ENCODE data around the gene ZNF311. TPM values are rescaled to one million over a fixed set of nuclear protein-coding genes. Genes with fewer than 3 reads are reported as not detected.
A peak's percentile ranks its signal among the peaks of the same experiment; 100 is the strongest.

Gene ZNF311
- total and polyA plus RNA-seq, 2 of the 13 experiments (the other 11 are each of a cell fraction or from before 2014, with no cell fraction given): not detected

DNA sequence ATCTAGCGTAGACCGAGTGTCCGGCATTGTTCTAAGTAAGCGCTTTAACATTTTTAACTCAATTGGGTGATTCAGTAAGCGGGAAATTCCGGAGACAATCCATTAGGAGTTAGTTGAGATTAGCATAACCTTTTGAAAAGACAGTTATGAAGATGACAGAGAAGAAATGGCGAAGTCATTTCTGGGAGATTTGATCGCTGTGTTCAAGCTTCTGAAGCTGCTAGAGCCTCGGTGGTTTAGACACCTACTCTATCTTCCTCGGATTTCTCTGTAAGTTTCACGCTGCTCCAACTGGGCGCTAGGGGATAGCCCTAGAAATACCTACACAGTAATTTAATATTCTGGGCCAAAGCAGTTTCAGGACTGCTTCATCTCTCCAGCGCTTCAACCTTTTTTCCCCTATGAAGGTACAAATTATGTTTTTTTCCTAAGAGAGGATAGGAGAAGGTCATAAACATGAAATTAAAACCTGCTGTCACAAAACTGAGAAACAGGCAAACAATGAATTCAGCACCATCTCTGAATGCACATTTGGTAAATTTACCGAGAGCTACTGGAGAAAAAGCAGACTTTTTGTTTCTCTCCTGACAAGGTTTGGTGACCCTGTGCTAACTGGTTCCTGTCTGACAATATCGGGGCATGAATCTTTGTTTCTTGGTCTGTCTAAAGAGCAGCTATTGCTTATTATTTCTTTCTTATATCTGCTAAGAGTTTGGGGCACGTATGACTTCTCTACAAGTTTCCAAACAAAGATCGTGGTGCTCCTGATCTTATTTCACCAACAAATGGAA lies 22.4 kb downstream of the ZNF311 start (continued):
- no peak for TF ChIP-seq ZFP90 (CRISPR knock-in tag; IDR thresholded peaks at IDR 0.05; ENCODE audit: borderline replicate concordance)
- no peak for TF ChIP-seq CAMTA2 (CRISPR knock-in tag; IDR thresholded peaks at IDR 0.05; ENCODE audit: borderline replicate concordance)
- TF ChIP-seq GFI1 (CRISPR knock-in tag; IDR thresholded peaks at IDR 0.05; ENCODE audit: borderline replicate concordance): no peak
- TF ChIP-seq SNAI1 (CRISPR knock-in tag; IDR thresholded peaks at IDR 0.05; ENCODE audit: borderline replicate concordance): 0 out of 2 replicates have a peak, but pooled peaks have one; percentile 66
- no peak for TF ChIP-seq BRD4 (CRISPR knock-in tag; IDR thresholded peaks at IDR 0.05)
- no peak for TF ChIP-seq ZNF468 (CRISPR knock-in tag; IDR thresholded peaks at IDR 0.05)
- no peak for TF ChIP-seq NR3C1 (CRISPR knock-in tag; IDR thresholded peaks at IDR 0.05)
- TF ChIP-seq, protein P1, sequence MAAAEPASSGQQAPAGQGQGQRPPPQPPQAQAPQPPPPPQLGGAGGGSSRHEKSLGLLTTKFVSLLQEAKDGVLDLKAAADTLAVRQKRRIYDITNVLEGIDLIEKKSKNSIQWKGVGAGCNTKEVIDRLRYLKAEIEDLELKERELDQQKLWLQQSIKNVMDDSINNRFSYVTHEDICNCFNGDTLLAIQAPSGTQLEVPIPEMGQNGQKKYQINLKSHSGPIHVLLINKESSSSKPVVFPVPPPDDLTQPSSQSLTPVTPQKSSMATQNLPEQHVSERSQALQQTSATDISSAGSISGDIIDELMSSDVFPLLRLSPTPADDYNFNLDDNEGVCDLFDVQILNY (CRISPR knock-in tag; conservative IDR thresholded peaks at IDR 0.05): no peak
- no peak for TF ChIP-seq ZNF607 (CRISPR knock-in tag; IDR thresholded peaks at IDR 0.05; ENCODE audit: borderline replicate concordance)
- no peak for TF ChIP-seq ZNF333 (CRISPR knock-in tag; IDR thresholded peaks at IDR 0.05; ENCODE audit: borderline replicate concordance)
- no peak for TF ChIP-seq NBN (conservative IDR thresholded peaks at IDR 0.05)
- no peak; the same call in 1 of the 2 replicates for TF ChIP-seq HOXA5 (CRISPR knock-in tag; IDR thresholded peaks at IDR 0.05)
- no peak for TF ChIP-seq FOXO1 (CRISPR knock-in tag; IDR thresholded peaks at IDR 0.05)
- TF ChIP-seq ZC3H13 (CRISPR knock-in tag; IDR thresholded peaks at IDR 0.05): no peak
- TF ChIP-seq HDAC1 (CRISPR knock-in tag; IDR thresholded peaks at IDR 0.05): 0 out of 2 replicates have a peak, but pooled peaks have one; percentile 27
- TF ChIP-seq SUZ12 (IDR thresholded peaks at IDR 0.05; ENCODE audit: low read depth, low read length): no peak
- TF ChIP-seq ZSCAN12 (CRISPR knock-in tag; IDR thresholded peaks at IDR 0.05): 0 out of 2 replicates have a peak, but pooled peaks have one; percentile 7
- TF ChIP-seq, protein P2, sequence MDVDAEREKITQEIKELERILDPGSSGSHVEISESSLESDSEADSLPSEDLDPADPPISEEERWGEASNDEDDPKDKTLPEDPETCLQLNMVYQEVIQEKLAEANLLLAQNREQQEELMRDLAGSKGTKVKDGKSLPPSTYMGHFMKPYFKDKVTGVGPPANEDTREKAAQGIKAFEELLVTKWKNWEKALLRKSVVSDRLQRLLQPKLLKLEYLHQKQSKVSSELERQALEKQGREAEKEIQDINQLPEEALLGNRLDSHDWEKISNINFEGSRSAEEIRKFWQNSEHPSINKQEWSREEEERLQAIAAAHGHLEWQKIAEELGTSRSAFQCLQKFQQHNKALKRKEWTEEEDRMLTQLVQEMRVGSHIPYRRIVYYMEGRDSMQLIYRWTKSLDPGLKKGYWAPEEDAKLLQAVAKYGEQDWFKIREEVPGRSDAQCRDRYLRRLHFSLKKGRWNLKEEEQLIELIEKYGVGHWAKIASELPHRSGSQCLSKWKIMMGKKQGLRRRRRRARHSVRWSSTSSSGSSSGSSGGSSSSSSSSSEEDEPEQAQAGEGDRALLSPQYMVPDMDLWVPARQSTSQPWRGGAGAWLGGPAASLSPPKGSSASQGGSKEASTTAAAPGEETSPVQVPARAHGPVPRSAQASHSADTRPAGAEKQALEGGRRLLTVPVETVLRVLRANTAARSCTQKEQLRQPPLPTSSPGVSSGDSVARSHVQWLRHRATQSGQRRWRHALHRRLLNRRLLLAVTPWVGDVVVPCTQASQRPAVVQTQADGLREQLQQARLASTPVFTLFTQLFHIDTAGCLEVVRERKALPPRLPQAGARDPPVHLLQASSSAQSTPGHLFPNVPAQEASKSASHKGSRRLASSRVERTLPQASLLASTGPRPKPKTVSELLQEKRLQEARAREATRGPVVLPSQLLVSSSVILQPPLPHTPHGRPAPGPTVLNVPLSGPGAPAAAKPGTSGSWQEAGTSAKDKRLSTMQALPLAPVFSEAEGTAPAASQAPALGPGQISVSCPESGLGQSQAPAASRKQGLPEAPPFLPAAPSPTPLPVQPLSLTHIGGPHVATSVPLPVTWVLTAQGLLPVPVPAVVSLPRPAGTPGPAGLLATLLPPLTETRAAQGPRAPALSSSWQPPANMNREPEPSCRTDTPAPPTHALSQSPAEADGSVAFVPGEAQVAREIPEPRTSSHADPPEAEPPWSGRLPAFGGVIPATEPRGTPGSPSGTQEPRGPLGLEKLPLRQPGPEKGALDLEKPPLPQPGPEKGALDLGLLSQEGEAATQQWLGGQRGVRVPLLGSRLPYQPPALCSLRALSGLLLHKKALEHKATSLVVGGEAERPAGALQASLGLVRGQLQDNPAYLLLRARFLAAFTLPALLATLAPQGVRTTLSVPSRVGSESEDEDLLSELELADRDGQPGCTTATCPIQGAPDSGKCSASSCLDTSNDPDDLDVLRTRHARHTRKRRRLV (CRISPR knock-in tag; IDR thresholded peaks at IDR 0.05): no peak
- TF ChIP-seq, protein P3, sequence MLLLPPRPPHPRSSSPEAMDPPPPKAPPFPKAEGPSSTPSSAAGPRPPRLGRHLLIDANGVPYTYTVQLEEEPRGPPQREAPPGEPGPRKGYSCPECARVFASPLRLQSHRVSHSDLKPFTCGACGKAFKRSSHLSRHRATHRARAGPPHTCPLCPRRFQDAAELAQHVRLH (CRISPR knock-in tag; IDR thresholded peaks at IDR 0.05; ENCODE audit: borderline replicate concordance, low read depth): no peak
- TF ChIP-seq, protein P4, sequence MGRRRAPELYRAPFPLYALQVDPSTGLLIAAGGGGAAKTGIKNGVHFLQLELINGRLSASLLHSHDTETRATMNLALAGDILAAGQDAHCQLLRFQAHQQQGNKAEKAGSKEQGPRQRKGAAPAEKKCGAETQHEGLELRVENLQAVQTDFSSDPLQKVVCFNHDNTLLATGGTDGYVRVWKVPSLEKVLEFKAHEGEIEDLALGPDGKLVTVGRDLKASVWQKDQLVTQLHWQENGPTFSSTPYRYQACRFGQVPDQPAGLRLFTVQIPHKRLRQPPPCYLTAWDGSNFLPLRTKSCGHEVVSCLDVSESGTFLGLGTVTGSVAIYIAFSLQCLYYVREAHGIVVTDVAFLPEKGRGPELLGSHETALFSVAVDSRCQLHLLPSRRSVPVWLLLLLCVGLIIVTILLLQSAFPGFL (CRISPR knock-in tag; IDR thresholded peaks at IDR 0.05): no peak
- TF ChIP-seq RBAK (CRISPR knock-in tag; IDR thresholded peaks at IDR 0.05): no peak
